ENCODE data around the gene VMP1. TPM values are rescaled to one million over a fixed set of nuclear protein-coding genes. Genes with fewer than 3 reads are reported as not detected.

The VMP1 gene
- polyA plus RNA-seq, 1 experiment: 105 TPM

DNA sequence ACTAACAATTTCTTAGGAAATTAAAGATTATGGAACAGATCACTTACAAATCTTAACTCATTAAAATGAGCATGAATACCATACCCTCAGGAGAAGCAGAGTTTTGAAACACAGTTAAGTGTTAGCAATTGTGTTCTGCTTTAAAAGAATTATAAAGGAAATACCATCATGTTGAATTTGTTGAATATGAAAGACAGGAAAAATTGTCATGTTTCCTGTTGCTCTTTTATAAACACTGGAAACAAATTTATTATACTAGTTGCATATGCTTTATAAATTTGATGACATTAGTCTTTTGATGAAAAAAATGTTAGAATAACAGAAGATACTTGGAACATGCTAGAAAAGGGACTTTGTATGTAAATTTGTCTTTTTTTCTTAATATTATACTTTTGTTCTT, 59.7 kb downstream of the VMP1 start:
- Histone ChIP-seq H3K4me3 (ENCODE audit: low read depth, low read length) (no peak overlapping the region), H3K27me3 (ENCODE audit: control insufficient read depth, insufficient read depth, low read length) (no peaks in the 10 kb centered on the region), H3K36me3 (ENCODE audit: control insufficient read depth, insufficient read depth, low read length) (peaks cover 2% of the 10 kb centered on the region)
- POLR2A ChIA-PET: no interaction called here
- CTCF ChIA-PET: no interaction called here
- no peak for DNase-seq (ENCODE audit: low read depth)
- no peak for TF ChIP-seq CTCF (IDR thresholded peaks at IDR 0.05; ENCODE audit: insufficient read depth, low read depth, low read length)

DNA sequence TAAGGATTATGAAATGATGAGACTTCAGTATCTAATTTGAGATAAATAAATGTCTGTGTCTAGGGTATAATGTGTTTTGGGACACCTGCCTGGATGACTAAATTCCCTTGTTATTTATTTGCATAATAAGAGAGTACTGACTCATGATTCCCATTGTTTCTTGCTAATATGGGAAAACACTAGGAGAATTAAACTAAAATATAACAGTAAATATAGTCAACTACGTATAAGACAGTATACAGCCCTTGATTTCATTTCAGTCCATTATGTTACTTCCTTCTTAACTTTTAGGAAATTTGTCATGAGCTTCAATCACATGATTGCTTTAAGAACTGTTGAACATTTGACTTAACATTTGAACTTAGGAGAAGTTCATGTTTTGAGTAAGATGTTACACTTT, 62.4 kb downstream of the VMP1 start:
- CTCF ChIA-PET: no interaction called here
- H3K4me3 ChIP-seq (ENCODE audit: low read depth, low read length): no peak overlapping the region
- peaks cover 2% of the 10 kb centered on the region for H3K36me3 ChIP-seq (ENCODE audit: control insufficient read depth, insufficient read depth, low read length)
- TF ChIP-seq CTCF (IDR thresholded peaks at IDR 0.05; ENCODE audit: insufficient read depth, low read depth, low read length): no peak
- no peak for DNase-seq (ENCODE audit: low read depth)
- POLR2A ChIA-PET: interaction anchor here (1.1 kb wide), 1 partner anchor 76 kb away, joined by 4 read pairs; no protein-coding TSS in a partner anchor
- no peaks in the 10 kb centered on the region for H3K27me3 ChIP-seq (ENCODE audit: control insufficient read depth, insufficient read depth, low read length)

DNA sequence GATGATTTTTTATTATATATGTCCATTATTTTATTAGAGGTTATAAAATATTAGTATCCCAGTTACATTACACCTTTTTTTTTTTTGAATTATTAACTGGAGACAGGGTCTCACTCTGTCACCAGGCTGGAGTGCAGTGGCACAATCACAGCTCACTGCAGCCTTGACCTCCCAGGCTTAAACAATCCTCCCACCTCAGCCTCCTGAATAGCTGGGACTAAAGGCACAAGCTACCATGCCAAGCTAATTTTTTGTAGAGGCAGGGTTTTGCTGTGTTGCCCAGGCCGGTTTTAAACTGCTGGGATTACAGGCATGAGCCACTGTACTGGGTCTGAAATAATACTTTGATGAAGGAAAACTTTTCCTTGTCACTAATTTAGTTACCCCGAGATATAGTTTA, 63.6 kb downstream of the VMP1 start:
- Histone ChIP-seq H3K36me3 (ENCODE audit: control insufficient read depth, insufficient read depth, low read length) (no peaks in the 10 kb centered on the region), H3K27me3 (ENCODE audit: control insufficient read depth, insufficient read depth, low read length) (no peaks in the 10 kb centered on the region), H3K4me3 (ENCODE audit: low read depth, low read length) (no peak overlapping the region)
- DNase-seq (ENCODE audit: low read depth): no peak
- CTCF ChIA-PET: interaction anchor here (1.2 kb wide), 1 partner anchor 14 kb away, joined by 4 read pairs; no protein-coding TSS in a partner anchor
- no peak for TF ChIP-seq CTCF (IDR thresholded peaks at IDR 0.05; ENCODE audit: insufficient read depth, low read depth, low read length)
- POLR2A ChIA-PET: no interaction called here

GRCh38 chr17:59775786-59776350, 68.4 kb downstream of the VMP1 start:
- no peak for DNase-seq (ENCODE audit: low read depth)
- POLR2A ChIA-PET: no interaction called here
- TF ChIP-seq CTCF (IDR thresholded peaks at IDR 0.05; ENCODE audit: insufficient read depth, low read depth, low read length): no peak
- Histone ChIP-seq H3K4me3 (ENCODE audit: low read depth, low read length) (no peak overlapping the region), H3K36me3 (ENCODE audit: control insufficient read depth, insufficient read depth, low read length) (no peaks in the 10 kb centered on the region; the same call in 1 of the 2 replicates), H3K27me3 (ENCODE audit: control insufficient read depth, insufficient read depth, low read length) (no peaks in the 10 kb centered on the region)
- CTCF ChIA-PET: interaction anchor here (0.6 kb wide), 1 partner anchor 74 kb away, joined by 3 read pairs; no protein-coding TSS in a partner anchor

GRCh38 chr17:59776577-59776976, 69.1 kb downstream of the VMP1 start:
- H3K4me3 ChIP-seq (ENCODE audit: low read depth, low read length): no peak overlapping the region
- ChIA-PET CTCF (interaction anchor here (0.6 kb wide), 1 partner anchor 61 kb away, joined by 4 read pairs; no protein-coding TSS in a partner anchor), POLR2A (no interaction called here)
- no peaks in the 10 kb centered on the region; the same call in 1 of the 2 replicates for H3K36me3 ChIP-seq (ENCODE audit: control insufficient read depth, insufficient read depth, low read length)
- no peak for TF ChIP-seq CTCF (IDR thresholded peaks at IDR 0.05; ENCODE audit: insufficient read depth, low read depth, low read length)
- no peak for DNase-seq (ENCODE audit: low read depth)
- H3K27me3 ChIP-seq (ENCODE audit: control insufficient read depth, insufficient read depth, low read length): no peaks in the 10 kb centered on the region
